H1 (cell line): ENCODE data around the gene PROSER2. TPM values are rescaled to one million over a fixed set of nuclear protein-coding genes. Genes with fewer than 3 reads are reported as not detected.

Experiments used
- CTCF ChIA-PET: fragments of 300-600 bp; sonication (Branson Sonifier 250); formaldehyde crosslinking; loops from one replicate; lab custom pipeline; 2021; ENCODE audit not compliant: partially characterized antibody; lab: Charles Lee
- POLR2A ChIA-PET: fragments of 300-600 bp; sonication (Branson Sonifier 250); formaldehyde crosslinking; loops from one replicate; lab custom pipeline; 2021; ENCODE audit warnings: inconsistent platforms; ENCODE audit not compliant: partially characterized antibody; lab: Charles Lee
- DNase-seq, 2 experiments: peaks; one replicate each; pipeline versions ENCODE4 v3.0.0 to v3.0.0-alpha.2; 2010 to 2022; ENCODE audit warnings: low spot score in 2 of 2, low read depth in 1 of 2, mixed read lengths in 1 of 2
- FAIRE-seq: peaks from 2 replicates; lab custom pipeline; 2011; peaks lifted over from hg19 to GRCh38; lab: Jason Lieb, UNC
- H2AFZ ChIP-seq: 2 replicates; pipeline ENCODE4 v1.8.1; 2012; ENCODE audit warnings: low read length, inconsistent platforms
- H2AK5ac ChIP-seq: 2 replicates; pipeline ENCODE4 v1.6.1; 2013; ENCODE audit warnings: low read depth, low read length
- H2BK120ac ChIP-seq: replicated peaks from 2 replicates; pipeline ENCODE3; 2013; ENCODE audit warnings: low read depth, low read length, inconsistent platforms
- H2BK12ac ChIP-seq: 2 replicates; pipeline ENCODE4 v1.6.1; 2013; ENCODE audit warnings: low read depth, low read length
- H2BK15ac ChIP-seq: 2 replicates; pipeline ENCODE4 v1.6.1; 2013; ENCODE audit warnings: low read length
- H2BK20ac ChIP-seq: 2 replicates; pipeline ENCODE4 v1.6.1; 2013; ENCODE audit warnings: low read length
- H2BK5ac ChIP-seq: 2 replicates; pipeline ENCODE4 v1.6.1; 2013; ENCODE audit warnings: low read depth, low read length
- H3K14ac ChIP-seq: 2 replicates; pipeline ENCODE4 v1.6.1; 2013; ENCODE audit warnings: inconsistent platforms; ENCODE audit not compliant: insufficient read length
- H3K18ac ChIP-seq: 2 replicates; pipeline ENCODE4 v1.6.1; 2013; ENCODE audit warnings: low read length; ENCODE audit errors: extremely low read depth
- H3K23ac ChIP-seq: 2 replicates; pipeline ENCODE4 v1.6.1; 2013; ENCODE audit warnings: inconsistent platforms; ENCODE audit not compliant: insufficient read length
- H3K23me2 ChIP-seq: 2 replicates; pipeline ENCODE4 v1.6.1; 2013; ENCODE audit warnings: low read depth, low read length
- H3K27ac ChIP-seq: 2 replicates; pipeline ENCODE4 v1.6.1; 2011; ENCODE audit warnings: low read depth, low read length, inconsistent platforms
- H3K27me3 ChIP-seq, 4 experiments: replicated peaks in 1 of 4; 1 replicate in 1 of 4; 2 replicates in 3 of 4; pipeline versions ENCODE4 v1.6.1 to v1.8.1; 2011 to 2013; ENCODE audit warnings: low read length in 3 of 4, mild to moderate bottlenecking in 3 of 4, inconsistent platforms in 2 of 4, mixed read lengths in 2 of 4, moderate library complexity in 1 of 4; ENCODE audit not compliant: control insufficient read depth in 3 of 4, insufficient read depth in 3 of 4; ENCODE audit errors: extremely low read depth in 1 of 4
- H3K36me3 ChIP-seq, 4 experiments: 2 replicates each; pipeline versions ENCODE4 v1.6.1 to v1.8.1; 2011 to 2013; ENCODE audit warnings: mild to moderate bottlenecking in 4 of 4, low read length in 3 of 4, moderate library complexity in 2 of 4, control low read depth in 1 of 4, inconsistent platforms in 1 of 4; ENCODE audit not compliant: insufficient read depth in 4 of 4, control insufficient read depth in 2 of 4
- H3K4ac ChIP-seq: replicated peaks from 2 replicates; pipeline ENCODE3; 2013; ENCODE audit warnings: low read length, low read depth, mixed read lengths, inconsistent platforms; ENCODE audit not compliant: insufficient read length
- H3K4me1 ChIP-seq, 4 experiments: replicated peaks in 1 of 4; 1 replicate in 1 of 4; 2 replicates in 3 of 4; pipeline versions ENCODE4 v1.6.1 to v1.8.1; 2011 to 2013; ENCODE audit warnings: low read length in 3 of 4, inconsistent platforms in 2 of 4, mixed read lengths in 1 of 4; ENCODE audit not compliant: insufficient read depth in 4 of 4, control insufficient read depth in 3 of 4
- H3K4me2 ChIP-seq, 2 experiments: 2 replicates each; pipeline versions ENCODE4 v1.6.1 to v1.8.1; 2011 to 2013; ENCODE audit warnings: low read depth in 2 of 2, low read length in 2 of 2, control low read depth in 1 of 2, inconsistent platforms in 1 of 2, mild to moderate bottlenecking in 1 of 2; ENCODE audit not compliant: insufficient read depth in 1 of 2
- H3K4me3 ChIP-seq, 4 experiments: fragments of 200-600, 300-600 bp in 1 of 4; sonication (generic), shearing (Covaris generic), sonication (Bioruptor Twin) in 1 of 4; 2 replicates each; pipeline versions ENCODE4 v1.5.1 to v1.8.1; 2011 to 2016; ENCODE audit warnings: low read length in 4 of 4, low read depth in 3 of 4, control low read depth in 2 of 4, inconsistent platforms in 2 of 4, mild to moderate bottlenecking in 2 of 4, mixed read lengths in 1 of 4, moderate library complexity in 1 of 4; ENCODE audit not compliant: insufficient read depth in 2 of 4; ENCODE audit errors: extremely low read depth in 1 of 4
- H3K56ac ChIP-seq: replicated peaks from 2 replicates; pipeline ENCODE3; 2013; ENCODE audit warnings: low read depth, mild to moderate bottlenecking, mixed read lengths, low read length, inconsistent platforms; ENCODE audit not compliant: insufficient read length
- H3K79me1 ChIP-seq: 2 replicates; pipeline ENCODE4 v1.6.1; 2013; ENCODE audit warnings: low read depth, low read length, control low read depth
- H3K79me2 ChIP-seq, 2 experiments: 2 replicates each; pipeline versions ENCODE4 v1.6.1 to v1.8.1; 2012 to 2013; ENCODE audit warnings: low read length in 2 of 2, mild to moderate bottlenecking in 2 of 2, inconsistent platforms in 1 of 2; ENCODE audit not compliant: insufficient read depth in 2 of 2, control insufficient read depth in 1 of 2
- H3K9ac ChIP-seq, 4 experiments: replicated peaks in 1 of 4; 1 replicate in 1 of 4; 2 replicates in 3 of 4; pipeline versions ENCODE4 v1.6.1 to v1.8.1; 2011 to 2013; ENCODE audit warnings: low read depth in 3 of 4, low read length in 3 of 4, control low read depth in 2 of 4, mild to moderate bottlenecking in 2 of 4, moderate library complexity in 2 of 4, inconsistent platforms in 1 of 4; ENCODE audit errors: extremely low read depth in 1 of 4
- H3K9me3 ChIP-seq, 2 experiments: 2 replicates each; pipeline versions ENCODE4 v1.6.1 to v1.8.1; 2012 to 2013; ENCODE audit warnings: mild to moderate bottlenecking in 2 of 2, moderate library complexity in 2 of 2, control low read depth in 1 of 2, inconsistent platforms in 1 of 2, low read depth in 1 of 2, low read length in 1 of 2, mixed read lengths in 1 of 2; ENCODE audit not compliant: insufficient read depth in 2 of 2
- H4K20me1 ChIP-seq, 2 experiments: replicated peaks in 1 of 2; 2 replicates each; pipeline versions ENCODE3 to v1.8.1; 2011 to 2013; ENCODE audit warnings: inconsistent platforms in 2 of 2, low read length in 2 of 2, mild to moderate bottlenecking in 1 of 2; ENCODE audit not compliant: insufficient read depth in 2 of 2, control insufficient read depth in 1 of 2
- H4K5ac ChIP-seq: 2 replicates; pipeline ENCODE4 v1.6.1; 2013; ENCODE audit warnings: low read length, low read depth, mixed read lengths, inconsistent platforms; ENCODE audit not compliant: insufficient read length
- H4K8ac ChIP-seq: 2 replicates; pipeline ENCODE4 v1.8.0; 2013; ENCODE audit warnings: mild to moderate bottlenecking, moderate library complexity, low read length, inconsistent platforms; ENCODE audit not compliant: insufficient read depth; ENCODE audit errors: extremely low read depth
- H4K91ac ChIP-seq: replicated peaks from 2 replicates; pipeline ENCODE3; 2013; ENCODE audit warnings: low read length, mixed read lengths, inconsistent platforms; ENCODE audit not compliant: insufficient read length
- KDM1A ChIP-seq: fragments of 200-600, 300-600 bp; sonication (generic); IDR thresholded peaks from 2 replicates; pipeline ENCODE4 v1.7.1; 2016; ENCODE audit warnings: mild to moderate bottlenecking, low read length, borderline replicate concordance
- WGBS, 2 experiments: shearing (Covaris generic) in 1 of 2; methylation state at CpG; one replicate each; pipeline versions ENCODE4 v1.1.6 to v1.1.7; 2013 to 2015; ENCODE audit warnings: low lambda C conversion rate in 2 of 2, mixed read lengths in 2 of 2, inconsistent platforms in 1 of 2, low coverage in 1 of 2, missing lambda C conversion rate in 1 of 2; ENCODE audit not compliant: insufficient replicate concordance in 2 of 2, insufficient coverage in 1 of 2, insufficient read length in 1 of 2; ENCODE audit errors: extremely low coverage in 1 of 2, missing lambda C conversion rate in 1 of 2; 5-methylcytosine and 5-hydroxymethylcytosine counted together
- polyA plus RNA-seq, 7 experiments: library from polyadenylated mRNA; depleted of rRNA in 3 of 7; stranded (reverse) in 5 of 7; unstranded in 2 of 7; fragments of >200 nt in 5 of 7; fragments of 200-250 nt in 2 of 7; gene quantifications; 1 replicate in 5 of 7; 2 replicates in 1 of 7; 4 replicates in 1 of 7; pipeline versions ENCODE4 v1.2.1 to v1.2.3, GENCODE V29; 2011 to 2013; ENCODE audit warnings: missing spikeins in 2 of 7, mixed read lengths in 2 of 7
- total RNA-seq: library from RNA; stranded (reverse); fragmentation: NEBNext Ultra II Directional; extraction: Animal tissue kit (Norgen Biotek cat#: 25700); gene quantifications from 2 replicates; pipeline ENCODE4 v1.2.1, GENCODE V29; 2021

The PROSER2 gene
- total and polyA plus RNA-seq, 2 of the 8 experiments (the other 6 are each of a cell fraction or from before 2014, with no cell fraction given) = 3.9 to 13.7 TPM

DNA sequence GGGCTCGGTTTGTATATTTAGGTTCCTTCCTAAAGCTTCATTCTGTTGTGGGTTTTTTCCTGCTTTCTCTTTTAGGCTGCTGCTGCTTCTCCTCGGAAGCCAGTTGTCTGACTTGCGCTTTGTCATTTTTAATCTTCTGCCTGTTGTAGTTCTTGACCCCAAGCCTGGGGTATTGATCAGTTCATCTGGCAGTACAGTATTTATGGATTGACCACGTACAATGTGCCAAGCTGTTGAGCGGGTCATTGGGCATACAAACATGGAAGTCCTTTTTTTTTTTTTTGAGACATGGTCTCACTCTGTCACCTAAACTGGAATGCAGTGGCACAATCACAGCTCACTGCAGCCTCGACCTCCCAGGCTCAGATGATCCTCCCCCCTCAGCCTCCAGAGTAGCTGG is 4.3 kb downstream of the PROSER2 start:
- Histone ChIP-seq H3K4me3 (no peak overlapping the region), H2BK15ac (no peak overlapping the region), H3K27ac (no peak overlapping the region), H3K9me3 (no peaks in the 10 kb centered on the region), H3K23ac (no peak overlapping the region), H2AFZ (no peak overlapping the region), H3K56ac (no peak overlapping the region), H3K23me2 (no peaks in the 10 kb centered on the region; the same call in 1 of the 2 replicates), H4K5ac (no peak overlapping the region), H3K79me2 (peaks cover 0 to 29% of the 10 kb centered on the region in 2 experiments; a peak in 3 of 4 replicates), H3K18ac (no peak overlapping the region), H3K4me1 (peaks cover 2 to 9% (median 5%) of the 10 kb centered on the region in 4 experiments; a peak in 4 of 7 replicates), H4K91ac (no peak overlapping the region), H2AK5ac (no peak overlapping the region), H2BK5ac (no peak overlapping the region), H2BK12ac (no peak overlapping the region), H2BK20ac (no peak overlapping the region), H2BK120ac (no peak overlapping the region), H3K4me2 (no peak overlapping the region), H3K27me3 (peaks cover 0 to 3% (median 0%) of the 10 kb centered on the region in 4 experiments; a peak in 2 of 7 replicates), H3K9ac (no peak overlapping the region), H3K36me3 (no peaks in the 10 kb centered on the region), H3K79me1 (peaks cover 2% of the 10 kb centered on the region; the same call in 1 of the 2 replicates), H4K8ac (no peak overlapping the region), H3K4ac (no peak overlapping the region), H3K14ac (no peak overlapping the region), H4K20me1 (peaks cover 0 to 2% of the 10 kb centered on the region in 2 experiments)
- WGBS, 2 experiments = 88% methylated on average over 6 of the region's 6 CpGs; no CpG with 5 or more reads in 1 of the 2 experiments
- FAIRE-seq = no peak
- CTCF ChIA-PET = interaction anchor here (0.6 to 1.9 kb wide), 8 partner anchors 11 to 174 kb away, joined by 3 to 11 read pairs (median 4); no protein-coding TSS in a partner anchor
- TF ChIP-seq KDM1A = no peak
- no peak for DNase-seq
- POLR2A ChIA-PET = no interaction called here
